ENCODE data around the gene PSRC1.

PSRC1 gene

DNA sequence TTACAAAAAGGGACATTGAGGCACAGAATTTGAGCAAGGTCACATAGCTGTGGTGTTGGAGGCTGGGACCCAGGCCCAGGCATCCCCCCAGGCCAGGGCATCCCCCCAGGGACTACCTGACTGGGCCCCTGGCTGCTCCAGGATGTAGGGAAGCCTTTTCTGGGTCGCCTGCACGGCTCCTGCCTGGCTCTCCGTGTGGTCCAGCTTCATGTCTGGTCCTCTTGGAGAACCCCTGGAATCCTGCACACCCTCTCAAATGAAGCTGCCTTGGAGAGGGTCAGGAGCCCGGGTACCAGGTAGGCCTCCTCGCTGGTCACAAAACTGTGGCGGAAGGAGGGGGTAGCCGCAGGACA lies 34.5 kb downstream of the PSRC1 start:
- TF ChIP-seq, protein P1, sequence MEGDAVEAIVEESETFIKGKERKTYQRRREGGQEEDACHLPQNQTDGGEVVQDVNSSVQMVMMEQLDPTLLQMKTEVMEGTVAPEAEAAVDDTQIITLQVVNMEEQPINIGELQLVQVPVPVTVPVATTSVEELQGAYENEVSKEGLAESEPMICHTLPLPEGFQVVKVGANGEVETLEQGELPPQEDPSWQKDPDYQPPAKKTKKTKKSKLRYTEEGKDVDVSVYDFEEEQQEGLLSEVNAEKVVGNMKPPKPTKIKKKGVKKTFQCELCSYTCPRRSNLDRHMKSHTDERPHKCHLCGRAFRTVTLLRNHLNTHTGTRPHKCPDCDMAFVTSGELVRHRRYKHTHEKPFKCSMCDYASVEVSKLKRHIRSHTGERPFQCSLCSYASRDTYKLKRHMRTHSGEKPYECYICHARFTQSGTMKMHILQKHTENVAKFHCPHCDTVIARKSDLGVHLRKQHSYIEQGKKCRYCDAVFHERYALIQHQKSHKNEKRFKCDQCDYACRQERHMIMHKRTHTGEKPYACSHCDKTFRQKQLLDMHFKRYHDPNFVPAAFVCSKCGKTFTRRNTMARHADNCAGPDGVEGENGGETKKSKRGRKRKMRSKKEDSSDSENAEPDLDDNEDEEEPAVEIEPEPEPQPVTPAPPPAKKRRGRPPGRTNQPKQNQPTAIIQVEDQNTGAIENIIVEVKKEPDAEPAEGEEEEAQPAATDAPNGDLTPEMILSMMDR (IDR thresholded peaks at IDR 0.05; ENCODE audit: borderline replicate concordance, control extremely low read depth, extremely low read depth, insufficient read depth, missing control alignments), result no peak
- DNase-seq (ENCODE audit: low spot score), result no peak
- in situ Hi-C loops (cut with MboI; ENCODE audit: low sequenced_read_pairs, unreplicated experiment), result no loop called here

DNA sequence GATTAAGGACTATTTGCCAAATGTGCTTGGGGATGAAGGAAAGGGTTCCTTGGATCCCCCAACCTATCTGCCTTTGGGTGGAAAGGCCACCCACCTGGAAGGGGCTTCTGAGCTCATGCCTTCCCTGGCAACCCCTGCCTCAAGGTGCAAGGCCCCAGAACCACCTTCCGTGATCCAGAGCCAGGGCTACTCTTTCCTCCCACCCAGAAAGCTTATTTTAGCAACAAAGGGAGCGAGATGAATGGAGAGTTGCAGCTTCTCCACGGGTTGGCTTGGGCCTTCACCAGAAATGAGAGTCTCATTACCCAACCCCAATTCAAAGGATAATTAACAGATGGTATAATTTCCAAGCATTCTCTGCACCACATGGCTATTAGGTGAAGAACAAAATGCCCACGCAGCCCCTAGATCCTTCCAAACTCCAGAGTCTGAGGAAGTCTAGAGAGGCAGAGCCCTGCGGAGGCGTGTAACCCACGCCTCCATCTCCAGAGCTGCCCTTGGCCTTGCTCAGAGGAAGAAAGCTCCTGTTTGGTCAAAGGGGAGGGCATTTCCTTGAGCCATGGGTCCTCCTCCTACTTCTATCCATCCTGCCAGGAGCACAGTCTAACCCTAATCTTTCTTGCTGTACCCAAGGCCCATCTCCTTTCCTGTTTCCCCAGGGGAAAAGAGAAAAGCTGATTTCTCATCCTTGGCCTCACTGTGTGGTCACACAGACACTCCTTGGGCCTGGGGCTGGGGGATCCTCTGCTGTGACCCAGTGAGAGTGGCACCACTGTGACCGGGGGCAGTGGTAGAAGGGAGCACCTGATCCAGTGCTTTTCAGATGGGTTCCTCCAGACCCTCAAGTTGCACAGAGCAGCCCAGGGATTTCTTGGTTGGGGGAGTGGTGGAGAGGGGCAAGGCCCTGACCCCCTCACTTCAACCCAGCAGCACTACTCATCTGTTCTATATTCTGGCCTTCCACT lies 35.3 kb downstream of the PSRC1 start:
- no peak for DNase-seq (ENCODE audit: low spot score)
- in situ Hi-C loops (cut with MboI; ENCODE audit: low sequenced_read_pairs, unreplicated experiment), result no loop called here

DNA sequence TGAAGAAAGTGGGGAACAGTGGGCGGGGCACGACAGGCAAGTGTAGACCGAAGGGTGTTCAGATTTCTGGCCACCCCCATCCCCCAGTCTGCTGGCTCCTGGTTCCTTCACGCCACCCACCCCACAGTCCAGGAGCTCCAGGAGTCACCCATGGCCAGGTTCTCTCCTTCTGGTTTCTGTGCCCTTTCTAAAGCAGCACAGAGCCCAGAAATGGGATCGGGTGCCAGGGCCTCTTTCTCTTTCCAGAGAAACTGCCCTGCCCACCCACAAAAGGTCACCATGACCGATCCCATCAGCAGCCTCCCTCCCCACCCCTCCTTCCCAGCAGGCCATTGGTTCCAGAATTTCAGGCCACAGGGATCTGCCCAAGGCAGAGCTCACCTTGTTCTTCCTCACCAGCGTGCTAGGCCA lies 36.8 kb downstream of the PSRC1 start:
- in situ Hi-C loops (cut with MboI; ENCODE audit: low sequenced_read_pairs, unreplicated experiment), result no loop called here
- DNase-seq (ENCODE audit: low spot score), result no peak
- TF ChIP-seq, protein P1 (IDR thresholded peaks at IDR 0.05; ENCODE audit: borderline replicate concordance, control extremely low read depth, extremely low read depth, insufficient read depth, missing control alignments), result no peak

More for the DNA sequence above, 35.3 kb downstream of the PSRC1 start:
- TF ChIP-seq, protein P1 (IDR thresholded peaks at IDR 0.05; ENCODE audit: borderline replicate concordance, control extremely low read depth, extremely low read depth, insufficient read depth, missing control alignments), result no peak

DNA sequence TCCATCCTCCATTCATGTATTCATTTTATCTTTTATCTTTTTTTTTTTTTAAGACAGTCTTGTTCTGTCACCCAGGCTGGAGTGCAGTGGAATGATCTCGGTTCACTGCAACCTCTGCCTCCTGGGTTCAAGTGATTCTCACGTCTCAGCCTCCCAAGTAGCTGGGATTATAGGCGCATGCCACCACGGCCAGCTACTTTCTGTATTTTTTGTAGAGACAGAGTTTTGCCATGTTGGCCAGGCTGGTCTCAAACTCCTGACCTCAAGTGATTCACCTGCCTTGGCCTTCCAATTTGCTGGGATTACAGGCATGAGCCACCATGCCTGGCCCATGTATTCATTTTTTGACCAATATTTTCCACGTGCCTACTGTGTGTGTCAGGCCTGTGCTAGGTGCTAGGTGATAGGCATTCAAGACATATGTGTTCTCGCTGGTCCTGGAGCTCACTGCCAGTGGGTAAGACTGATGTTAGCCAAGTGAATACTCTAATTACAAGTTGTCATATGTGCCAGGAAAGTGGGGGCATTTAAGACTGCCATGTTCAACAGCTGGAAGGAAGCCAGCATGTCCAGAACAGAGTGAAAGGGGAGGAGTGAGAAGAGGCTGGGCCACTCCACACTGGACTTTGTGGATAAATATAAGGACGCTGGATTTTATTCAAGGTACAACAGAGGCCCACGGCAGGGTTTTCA lies 38.9 kb downstream of the PSRC1 start:
- DNase-seq (ENCODE audit: low spot score), result no peak
- TF ChIP-seq, protein P1 (IDR thresholded peaks at IDR 0.05; ENCODE audit: borderline replicate concordance, control extremely low read depth, extremely low read depth, insufficient read depth, missing control alignments), result no peak
- in situ Hi-C loops (cut with MboI; ENCODE audit: low sequenced_read_pairs, unreplicated experiment), result no loop called here

DNA sequence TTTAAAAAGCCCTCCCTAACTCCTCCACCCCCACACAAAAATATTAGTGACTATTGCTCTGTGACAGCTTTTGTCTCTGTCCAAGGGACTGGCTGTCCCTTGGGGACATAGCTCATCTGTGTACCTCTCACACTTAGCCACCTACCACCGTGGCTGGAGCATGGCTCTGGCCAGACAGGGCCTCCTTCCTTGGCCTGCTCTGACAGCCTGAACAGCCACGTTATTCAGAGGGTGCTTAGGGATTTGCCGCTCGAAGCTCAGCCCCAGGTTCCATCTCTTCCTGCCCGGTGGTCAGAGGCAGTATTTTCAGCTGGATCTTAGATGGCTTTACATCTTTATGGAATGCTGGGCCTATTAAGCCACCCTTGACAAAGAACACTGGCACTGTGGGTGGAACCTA lies 39.7 kb downstream of the PSRC1 start:
- TF ChIP-seq, protein P1 (IDR thresholded peaks at IDR 0.05; ENCODE audit: borderline replicate concordance, control extremely low read depth, extremely low read depth, insufficient read depth, missing control alignments), result no peak
- no peak for DNase-seq (ENCODE audit: low spot score)

DNA sequence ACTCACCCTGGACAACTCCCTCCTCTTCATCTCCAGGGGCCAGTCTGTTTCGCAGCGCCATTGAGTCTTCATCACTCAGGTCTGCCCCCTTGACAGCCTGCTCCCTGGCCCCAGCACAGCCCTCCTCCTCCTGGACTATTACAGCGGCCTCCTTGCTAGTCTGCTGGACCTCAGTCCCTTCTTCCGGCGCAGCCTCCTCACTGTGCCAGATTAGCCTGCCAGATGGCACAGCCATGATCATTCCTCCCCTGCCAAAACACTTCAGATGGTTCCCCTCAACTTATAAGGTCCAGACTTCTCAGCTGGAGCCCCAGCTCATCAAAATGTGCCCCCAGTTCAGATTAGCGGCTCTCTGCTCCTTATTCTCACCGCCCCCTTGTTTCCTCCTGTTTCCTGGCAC lies 40.6 kb downstream of the PSRC1 start:
- DNase-seq (ENCODE audit: low spot score), result no peak
- in situ Hi-C loops (cut with MboI; ENCODE audit: low sequenced_read_pairs, unreplicated experiment), result no loop called here
- TF ChIP-seq, protein P1 (IDR thresholded peaks at IDR 0.05; ENCODE audit: borderline replicate concordance, control extremely low read depth, extremely low read depth, insufficient read depth, missing control alignments), result no peak

More for the DNA sequence above, 39.7 kb downstream of the PSRC1 start:
- in situ Hi-C loops (cut with MboI; ENCODE audit: low sequenced_read_pairs, unreplicated experiment), result no loop called here

Measured in GM13976 (cell line).